Cardiac muscle cell (in vitro differentiated cells and primary cell): Measurements from ENCODE around the gene LIF. TPM values are rescaled to one million over a fixed set of nuclear protein-coding genes. Genes with fewer than 3 reads are reported as not detected.

Experiments
- DNase-seq, 2 donors: peaks; one replicate each; pipeline versions ENCODE4 v3.0.0 to v3.0.0-alpha.2; 2010 to 2017; ENCODE audit warnings: low read depth in 1 of 2, low spot score in 1 of 2
- H3K27ac ChIP-seq: fragments of 200-600 bp; sonication (generic); 2 replicates; pipeline ENCODE4 v1.5.1; 2016
- H3K27me3 ChIP-seq: fragments of 200-600 bp; sonication (generic); 2 replicates; pipeline ENCODE4 v1.6.0; 2016; ENCODE audit warnings: control low read depth
- H3K36me3 ChIP-seq: fragments of 200-600 bp; sonication (generic); 2 replicates; pipeline ENCODE4 v1.5.1; 2016; ENCODE audit warnings: control low read depth
- H3K4me1 ChIP-seq: fragments of 200-600 bp; sonication (generic); 2 replicates; pipeline ENCODE4 v1.8.1; 2017; ENCODE audit warnings: low read depth, mild to moderate bottlenecking, mixed run types
- H3K4me3 ChIP-seq: fragments of 200-600 bp; sonication (generic); 2 replicates; pipeline ENCODE4 v1.5.1; 2016; ENCODE audit warnings: mild to moderate bottlenecking
- H3K9me3 ChIP-seq: fragments of 200-600 bp; sonication (generic); 2 replicates; pipeline ENCODE4 v1.5.1; 2017; ENCODE audit warnings: low read depth, mild to moderate bottlenecking, control low read depth
- polyA plus RNA-seq: library from polyadenylated mRNA; unstranded; fragments of >200 nt; fragmentation: Nextera tagmentation; extraction: Ambion mirVana; gene quantifications from 2 replicates; pipeline ENCODE4 v1.2.1, GENCODE V29; 2016
- total RNA-seq: library from RNA; depleted of rRNA; stranded (reverse); fragments of >200 nt; gene quantifications from 2 replicates; pipeline ENCODE4 v1.2.3, GENCODE V29; 2016
- TF ChIP-seq, protein P1 (sequence below): IDR thresholded peaks from 2 replicates; pipeline ENCODE4 v1.5.1; 2012; ENCODE audit warnings: low read depth, mild to moderate bottlenecking, low read length

Gene LIF
- total and polyA plus RNA-seq, 2 experiments from 2014 or later = 1.0 to 1.7 TPM

- DNase-seq = no peak
- Histone ChIP-seq H3K36me3 (peaks cover 2% of the 10 kb centered on the region), H3K4me3 (no peak overlapping the region)
These were observed 46.5 kb upstream of the LIF start for GRCh38 chr22:30293026-30293425.

DNA sequence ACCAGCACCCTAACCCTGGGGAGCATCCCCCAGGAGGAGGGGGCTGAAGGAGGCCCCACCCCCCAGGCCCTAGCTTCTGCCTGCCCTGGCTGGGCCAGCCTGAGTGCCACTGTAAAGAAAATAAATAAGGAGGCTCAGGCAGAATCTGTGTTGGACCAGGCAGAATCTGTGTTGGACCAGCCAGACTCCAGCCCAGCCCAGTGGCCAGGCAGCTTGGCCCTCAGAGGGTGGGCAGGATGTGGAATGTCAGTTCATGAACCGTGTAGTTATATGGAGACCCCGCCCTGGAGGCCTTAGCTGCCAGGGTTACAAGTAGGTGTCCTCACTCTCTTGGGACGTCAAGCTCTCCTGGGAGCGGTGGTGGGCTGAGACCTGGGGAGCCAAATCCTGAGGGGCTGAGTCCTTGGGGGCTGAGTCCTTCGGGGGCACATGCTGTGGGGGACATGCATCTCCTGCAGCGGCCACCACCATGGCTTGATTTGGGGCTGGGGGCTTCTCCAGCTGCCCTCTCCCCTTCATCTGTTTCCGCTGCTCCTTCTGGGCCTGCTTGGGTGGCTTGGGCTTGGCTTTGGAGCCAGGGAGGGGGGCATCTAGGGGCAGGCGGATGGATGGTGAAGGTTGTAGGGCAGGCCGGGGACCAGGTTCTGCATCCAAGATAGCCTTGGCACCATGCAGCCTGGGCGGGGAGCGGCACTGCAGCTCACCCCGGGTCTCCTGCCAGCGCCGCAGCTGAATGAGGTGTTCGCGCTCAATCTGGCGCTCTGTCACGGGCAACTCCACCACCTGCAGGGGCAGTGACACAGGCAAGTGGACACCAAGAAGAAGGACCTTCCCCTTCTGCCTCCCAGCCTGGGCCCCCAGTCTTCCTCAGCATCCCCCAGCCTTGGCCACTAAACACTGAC lies 45.8 kb upstream of the LIF start:
- no peak overlapping the region for H3K4me3 ChIP-seq
- H3K36me3 ChIP-seq = peaks cover 2% of the 10 kb centered on the region
- no peak overlapping the region for H3K27ac ChIP-seq
- TF ChIP-seq, protein P1, sequence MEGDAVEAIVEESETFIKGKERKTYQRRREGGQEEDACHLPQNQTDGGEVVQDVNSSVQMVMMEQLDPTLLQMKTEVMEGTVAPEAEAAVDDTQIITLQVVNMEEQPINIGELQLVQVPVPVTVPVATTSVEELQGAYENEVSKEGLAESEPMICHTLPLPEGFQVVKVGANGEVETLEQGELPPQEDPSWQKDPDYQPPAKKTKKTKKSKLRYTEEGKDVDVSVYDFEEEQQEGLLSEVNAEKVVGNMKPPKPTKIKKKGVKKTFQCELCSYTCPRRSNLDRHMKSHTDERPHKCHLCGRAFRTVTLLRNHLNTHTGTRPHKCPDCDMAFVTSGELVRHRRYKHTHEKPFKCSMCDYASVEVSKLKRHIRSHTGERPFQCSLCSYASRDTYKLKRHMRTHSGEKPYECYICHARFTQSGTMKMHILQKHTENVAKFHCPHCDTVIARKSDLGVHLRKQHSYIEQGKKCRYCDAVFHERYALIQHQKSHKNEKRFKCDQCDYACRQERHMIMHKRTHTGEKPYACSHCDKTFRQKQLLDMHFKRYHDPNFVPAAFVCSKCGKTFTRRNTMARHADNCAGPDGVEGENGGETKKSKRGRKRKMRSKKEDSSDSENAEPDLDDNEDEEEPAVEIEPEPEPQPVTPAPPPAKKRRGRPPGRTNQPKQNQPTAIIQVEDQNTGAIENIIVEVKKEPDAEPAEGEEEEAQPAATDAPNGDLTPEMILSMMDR = no peak
- H3K9me3 ChIP-seq = no peaks in the 10 kb centered on the region
- DNase-seq = no peak
- peaks cover 13% of the 10 kb centered on the region for H3K4me1 ChIP-seq
- H3K27me3 ChIP-seq = no peaks in the 10 kb centered on the region

More at GRCh38 chr22:30293026-30293425, 46.5 kb upstream of the LIF start:
- Histone ChIP-seq H3K4me1 (peaks cover 13% of the 10 kb centered on the region), H3K27ac (no peak overlapping the region), H3K27me3 (no peaks in the 10 kb centered on the region), H3K9me3 (no peaks in the 10 kb centered on the region)
- TF ChIP-seq, protein P1 = no peak

- TF ChIP-seq, protein P1 = no peak
- Histone ChIP-seq H3K27ac (peak overlapping the region; percentile 38), H3K4me3 (no peak overlapping the region), H3K4me1 (peaks cover 13% of the 10 kb centered on the region), H3K36me3 (no peaks in the 10 kb centered on the region), H3K9me3 (no peaks in the 10 kb centered on the region), H3K27me3 (no peaks in the 10 kb centered on the region)
- peak; percentile 61 to 86 for DNase-seq
These were observed 44.7 kb upstream of the LIF start for GRCh38 chr22:30291058-30291892.

DNA sequence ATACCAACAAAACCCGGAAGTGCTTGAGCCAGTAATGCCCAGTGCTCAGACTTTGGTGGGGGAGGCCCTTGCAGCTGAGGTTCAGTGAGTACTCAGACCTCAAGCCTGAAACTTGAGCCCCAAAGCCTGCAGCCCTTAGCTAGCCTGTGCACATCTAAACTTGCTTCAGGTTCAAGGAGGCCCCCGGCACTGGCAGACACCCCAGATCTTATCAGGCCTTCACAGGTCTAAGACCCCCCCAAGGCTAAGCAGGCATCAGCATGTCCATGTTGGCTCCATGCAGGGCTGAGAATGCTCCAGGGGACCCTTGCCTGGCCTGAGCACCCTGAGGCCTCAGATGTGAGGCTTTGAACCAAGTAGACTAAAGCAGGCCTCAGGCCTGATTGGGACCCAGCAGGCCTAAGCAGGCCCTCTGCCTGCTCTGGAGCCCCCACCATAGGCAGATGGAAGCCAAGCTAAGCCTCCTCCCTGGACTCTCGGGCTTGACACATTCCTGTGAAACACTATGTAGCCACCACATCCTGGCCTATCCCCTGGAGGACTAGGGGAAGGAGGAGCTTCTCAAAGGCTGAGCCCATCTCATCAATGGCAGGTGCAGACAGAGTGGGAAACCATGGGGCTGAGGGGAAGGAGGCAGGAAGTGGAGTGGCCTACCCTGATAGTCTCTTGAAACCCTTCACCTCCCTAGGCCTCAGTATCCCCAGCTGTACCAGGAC lies 43.9 kb upstream of the LIF start:
- Histone ChIP-seq H3K27ac (peak overlapping the region; percentile 38), H3K4me3 (no peak overlapping the region), H3K27me3 (no peaks in the 10 kb centered on the region), H3K4me1 (peaks cover 13% of the 10 kb centered on the region), H3K36me3 (no peaks in the 10 kb centered on the region), H3K9me3 (no peaks in the 10 kb centered on the region)
- TF ChIP-seq, protein P1 = no peak
- DNase-seq = peak; percentile 26 to 87

DNA sequence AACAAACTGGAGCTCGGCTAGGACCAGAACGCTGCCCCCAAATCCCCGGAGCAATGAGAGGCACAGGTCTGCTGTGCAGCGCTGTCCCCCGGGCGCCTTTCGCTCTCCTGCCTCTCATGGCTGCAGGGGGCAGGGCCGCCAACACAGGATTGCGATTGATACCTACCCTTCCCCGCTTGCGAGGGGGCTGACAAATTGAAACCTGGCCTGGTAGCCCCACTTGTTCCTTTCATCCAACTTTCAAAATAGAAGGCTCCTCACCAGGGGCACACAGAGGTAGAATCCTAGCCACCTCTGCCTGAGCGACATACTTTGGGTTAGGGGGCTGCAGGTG lies 43.4 kb upstream of the LIF start:
- H3K27ac ChIP-seq = no peak overlapping the region
- no peak for DNase-seq

More for the DNA sequence above, 43.4 kb upstream of the LIF start:
- peak overlapping the region; percentile 60 for H3K4me3 ChIP-seq
- H3K36me3 ChIP-seq = no peaks in the 10 kb centered on the region
- TF ChIP-seq, protein P1 = no peak
- peaks cover 13% of the 10 kb centered on the region for H3K4me1 ChIP-seq
- no peaks in the 10 kb centered on the region for H3K9me3 ChIP-seq
- H3K27me3 ChIP-seq = no peaks in the 10 kb centered on the region
